Activated CD8-positive, alpha-beta memory T cell treated with anti-CD3 and anti-CD28 coated beads, Interleukin-2, amount 50 U/mL, for 4 hours (primary cell): ENCODE measurements around the gene NDUFA11.
"Not testable (repeated sequence)": the region's sequence is repeated elsewhere in the genome, so short reads cannot be mapped to it uniquely, and the experiment has no call there.

Experiments used
- DNase-seq: peaks from one replicate; pipeline ENCODE4 v3.0.0-alpha.2; 2020

NDUFA11 gene

GRCh38 chr19:5851302-5851701 lies 52.3 kb downstream of the NDUFA11 start, which contains the start of gene FUT3:
FUT3 (minus strand) TSS chr19:5851449.
- no peak for DNase-seq

GRCh38 chr19:5850743-5851293 lies 52.8 kb downstream of the NDUFA11 start:
- no peak for DNase-seq

- no peak for DNase-seq
These were observed 53.4 kb downstream of the NDUFA11 start for GRCh38 chr19:5850189-5850588.

GRCh38 chr19:5848621-5849020 lies 55.0 kb downstream of the NDUFA11 start:
- DNase-seq, result not testable (repeated sequence)

GRCh38 chr19:5847846-5848245 lies 55.7 kb downstream of the NDUFA11 start:
- not testable (repeated sequence) for DNase-seq
